Neural crest cell (in vitro differentiated cells): ENCODE results near the gene INSYN1. TPM values are rescaled to one million over a fixed set of nuclear protein-coding genes. Genes with fewer than 3 reads are reported as not detected.

Experiments used
- DNase-seq: peaks from one replicate; pipeline ENCODE4 v3.0.0; 2021; ENCODE audit warnings: low read depth, mixed read lengths, low spot score
- H3K27ac Mint-ChIP-seq: one replicate; pipeline ENCODE4 v1.8.0; 2021; ENCODE audit warnings: mild to moderate bottlenecking, mixed read lengths; ENCODE audit not compliant: unreplicated experiment
- H3K27me3 Mint-ChIP-seq: 2 replicates; pipeline ENCODE4 v1.8.0; 2021; ENCODE audit warnings: low read depth, mild to moderate bottlenecking, mixed read lengths
- H3K36me3 Mint-ChIP-seq: 2 replicates; pipeline ENCODE4 v1.8.0; 2021; ENCODE audit warnings: low read depth, mild to moderate bottlenecking, mixed read lengths
- H3K4me1 Mint-ChIP-seq: 2 replicates; pipeline ENCODE4 v1.8.0; 2021; ENCODE audit warnings: mixed read lengths
- H3K4me3 Mint-ChIP-seq: one replicate; pipeline ENCODE4 v1.8.0; 2021; ENCODE audit warnings: mild to moderate bottlenecking, mixed read lengths
- H3K9me3 Mint-ChIP-seq: 2 replicates; pipeline ENCODE4 v1.8.0; 2021; ENCODE audit warnings: mixed read lengths
- total RNA-seq: library from RNA; stranded (reverse); gene quantifications from 2 replicates; pipeline ENCODE4 v1.2.1, GENCODE V29; 2021
- TF ChIP-seq, protein P1 (sequence below): fragments of 200-600 bp; sonication (generic); conservative IDR thresholded peaks from 2 replicates; pipeline ENCODE4 v1.5.0; 2021; ENCODE audit warnings: antibody characterized with exemption, mild to moderate bottlenecking

The INSYN1 gene
- total RNA-seq, 1 donor from 2014 or later, result 9.5 TPM

DNA sequence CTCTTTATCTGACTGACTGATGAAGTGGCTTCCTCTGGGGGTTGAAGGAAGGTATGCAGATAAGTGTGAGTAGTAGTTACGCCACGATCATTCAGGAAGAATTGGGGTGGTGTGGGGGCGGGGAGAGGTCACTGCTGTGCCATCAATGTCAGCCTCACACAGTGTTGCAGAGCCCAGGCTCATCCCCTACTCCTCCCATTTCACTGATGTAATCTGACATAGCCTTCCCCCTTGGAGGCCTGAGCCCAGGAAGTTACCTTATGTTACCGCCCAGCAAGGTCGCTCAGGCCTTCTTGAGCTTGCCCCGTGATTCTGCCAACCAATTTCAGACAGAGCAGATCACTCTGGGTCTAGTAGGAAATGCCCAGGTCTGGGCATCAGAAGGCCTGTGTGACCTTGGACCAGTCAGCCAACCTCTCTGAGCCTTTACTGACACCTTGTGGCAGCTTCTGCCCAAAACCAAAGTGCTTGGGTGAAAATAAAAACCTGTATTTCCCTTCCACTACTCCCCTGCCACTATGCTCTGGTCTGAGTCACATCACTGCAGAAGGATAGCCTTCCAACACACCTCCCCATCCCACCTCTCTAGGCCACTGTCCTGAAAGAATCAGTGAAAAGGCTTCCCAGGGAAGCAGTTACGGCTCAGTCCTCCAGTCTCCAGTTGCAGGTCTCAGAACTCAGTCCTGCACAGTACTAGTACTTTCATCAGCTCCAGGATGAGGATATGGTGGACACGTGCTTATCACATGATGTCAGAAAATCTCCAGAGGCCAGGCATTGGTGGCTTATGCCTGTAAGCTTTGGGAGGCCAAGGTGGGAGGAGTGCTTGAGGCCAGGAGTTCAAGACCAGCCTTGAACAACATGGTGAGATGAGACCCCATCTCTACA is 28.1 kb upstream of the INSYN1 start:
- peaks cover 17% of the 10 kb centered on the region for H3K4me1 Mint-ChIP-seq
- H3K4me3 Mint-ChIP-seq, result no peak overlapping the region
- peak overlapping the region; percentile 57 for H3K27ac Mint-ChIP-seq
- H3K36me3 Mint-ChIP-seq, result no peaks in the 10 kb centered on the region
- H3K27me3 Mint-ChIP-seq, result no peaks in the 10 kb centered on the region
- TF ChIP-seq, protein P1, sequence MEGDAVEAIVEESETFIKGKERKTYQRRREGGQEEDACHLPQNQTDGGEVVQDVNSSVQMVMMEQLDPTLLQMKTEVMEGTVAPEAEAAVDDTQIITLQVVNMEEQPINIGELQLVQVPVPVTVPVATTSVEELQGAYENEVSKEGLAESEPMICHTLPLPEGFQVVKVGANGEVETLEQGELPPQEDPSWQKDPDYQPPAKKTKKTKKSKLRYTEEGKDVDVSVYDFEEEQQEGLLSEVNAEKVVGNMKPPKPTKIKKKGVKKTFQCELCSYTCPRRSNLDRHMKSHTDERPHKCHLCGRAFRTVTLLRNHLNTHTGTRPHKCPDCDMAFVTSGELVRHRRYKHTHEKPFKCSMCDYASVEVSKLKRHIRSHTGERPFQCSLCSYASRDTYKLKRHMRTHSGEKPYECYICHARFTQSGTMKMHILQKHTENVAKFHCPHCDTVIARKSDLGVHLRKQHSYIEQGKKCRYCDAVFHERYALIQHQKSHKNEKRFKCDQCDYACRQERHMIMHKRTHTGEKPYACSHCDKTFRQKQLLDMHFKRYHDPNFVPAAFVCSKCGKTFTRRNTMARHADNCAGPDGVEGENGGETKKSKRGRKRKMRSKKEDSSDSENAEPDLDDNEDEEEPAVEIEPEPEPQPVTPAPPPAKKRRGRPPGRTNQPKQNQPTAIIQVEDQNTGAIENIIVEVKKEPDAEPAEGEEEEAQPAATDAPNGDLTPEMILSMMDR, result peak; percentile 45
- DNase-seq, result no peak
- no peaks in the 10 kb centered on the region for H3K9me3 Mint-ChIP-seq

DNA sequence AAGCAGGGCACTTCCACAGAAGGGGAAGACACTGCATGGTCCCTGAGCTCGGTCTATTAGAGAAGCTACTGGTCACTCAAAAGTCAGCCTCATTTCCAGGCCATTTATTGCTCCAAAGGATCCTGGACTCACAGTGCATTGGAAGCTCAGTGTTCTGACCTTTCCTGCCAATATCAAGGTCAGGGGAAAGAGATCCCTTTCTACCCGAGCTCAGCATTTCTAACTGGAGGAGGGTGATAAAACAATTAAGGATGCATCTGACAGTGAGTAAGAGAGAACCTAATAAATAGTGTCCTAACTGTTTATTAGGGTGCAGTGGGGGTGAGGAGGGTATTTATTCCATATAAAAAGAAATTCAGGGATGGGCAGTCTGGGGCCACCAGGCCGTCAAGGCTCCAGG is 26.8 kb upstream of the INSYN1 start:
- DNase-seq, result no peak
- Mint-ChIP-seq H3K27me3 (no peaks in the 10 kb centered on the region), H3K4me1 (peaks cover 8% of the 10 kb centered on the region), H3K27ac (peak overlapping the region; percentile 16), H3K4me3 (no peak overlapping the region), H3K36me3 (no peaks in the 10 kb centered on the region), H3K9me3 (no peaks in the 10 kb centered on the region)
- TF ChIP-seq, protein P1, result no peak

DNA sequence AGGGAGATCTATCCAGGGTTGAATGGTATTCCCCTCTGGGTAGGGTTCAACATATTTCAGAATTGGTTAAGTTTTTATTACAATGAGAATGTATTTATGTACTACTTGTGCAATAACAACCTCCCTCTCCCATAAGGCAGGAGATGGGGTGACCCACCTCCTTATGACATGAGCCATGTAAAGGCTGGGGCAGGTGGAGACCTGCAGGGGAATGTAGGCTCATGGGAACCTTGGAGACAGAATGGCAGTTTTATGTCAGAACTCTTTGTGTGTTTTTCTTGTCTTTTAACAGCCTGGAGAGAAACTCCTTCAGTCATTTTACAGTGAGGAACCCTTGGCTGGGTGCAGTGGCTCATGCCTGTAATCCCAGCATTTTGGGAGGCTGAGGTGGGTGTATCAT is 24.6 kb upstream of the INSYN1 start:
- no peaks in the 10 kb centered on the region for H3K36me3 Mint-ChIP-seq
- peaks cover 11% of the 10 kb centered on the region for H3K4me1 Mint-ChIP-seq
- DNase-seq, result no peak

DNA sequence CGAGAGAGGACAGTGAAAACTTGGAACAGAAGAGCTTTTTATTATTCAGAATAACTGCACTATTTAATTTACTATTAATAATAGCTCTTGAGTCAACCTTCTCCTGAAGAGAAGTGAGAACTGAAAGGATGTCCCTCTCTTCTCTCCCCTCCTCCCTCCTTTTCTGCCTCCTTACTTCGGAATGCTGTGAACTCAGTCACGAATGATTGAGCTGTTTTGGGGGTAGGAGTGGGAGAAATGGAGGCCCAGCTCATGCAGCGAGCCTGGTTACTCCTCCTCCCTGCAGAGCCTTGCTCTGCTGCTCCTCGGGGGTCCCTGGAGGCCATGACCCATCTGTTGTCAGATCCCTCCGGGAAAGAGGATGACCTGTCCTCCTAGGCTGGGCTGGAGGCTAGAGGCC is 20.3 kb upstream of the INSYN1 start:
- Mint-ChIP-seq H3K4me1 (peaks cover 11% of the 10 kb centered on the region), H3K4me3 (no peak overlapping the region), H3K27me3 (peaks cover 3% of the 10 kb centered on the region), H3K36me3 (no peaks in the 10 kb centered on the region), H3K27ac (no peak overlapping the region), H3K9me3 (no peaks in the 10 kb centered on the region)
- TF ChIP-seq, protein P1, result no peak
- no peak for DNase-seq

More for the DNA sequence above, 24.6 kb upstream of the INSYN1 start:
- no peak overlapping the region for H3K4me3 Mint-ChIP-seq
- no peaks in the 10 kb centered on the region for H3K9me3 Mint-ChIP-seq
- H3K27me3 Mint-ChIP-seq, result no peaks in the 10 kb centered on the region
- TF ChIP-seq, protein P1, result no peak
- peak overlapping the region; percentile 32 for H3K27ac Mint-ChIP-seq

DNA sequence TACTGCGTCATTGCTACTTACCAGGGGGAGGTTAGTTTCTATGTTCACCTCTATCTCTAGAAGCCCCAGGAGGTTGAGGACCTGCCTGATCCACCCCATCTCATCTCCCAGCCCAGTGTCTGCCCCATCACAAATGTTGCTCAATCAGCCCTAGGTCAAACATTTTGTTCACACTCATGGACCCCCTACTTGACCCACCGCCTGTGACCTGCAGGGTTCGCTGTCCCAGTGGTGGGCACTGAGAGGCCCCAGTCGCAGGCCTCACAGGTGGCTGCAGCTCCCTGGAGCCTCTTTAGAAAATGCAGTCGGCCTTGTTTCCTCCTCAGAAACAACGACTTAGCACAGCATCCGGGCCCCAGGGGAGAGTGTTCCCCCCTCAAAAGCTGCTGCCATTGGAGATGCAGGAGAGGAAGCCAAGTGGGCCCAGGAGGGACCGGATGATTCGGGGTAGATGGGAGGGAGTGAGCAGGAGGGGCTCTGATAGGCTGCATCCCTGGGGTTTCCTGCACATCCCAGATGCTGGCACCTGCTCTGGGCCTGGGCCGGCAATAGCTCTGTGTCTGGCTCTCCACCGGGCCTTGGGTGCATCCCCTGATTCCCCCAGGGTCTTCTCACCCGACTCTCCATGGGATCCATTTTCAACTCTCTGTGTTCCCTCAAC is 18.4 kb upstream of the INSYN1 start:
- Mint-ChIP-seq H3K9me3 (peaks cover 5% of the 10 kb centered on the region), H3K27me3 (peaks cover 8% of the 10 kb centered on the region), H3K4me1 (peaks cover 21% of the 10 kb centered on the region), H3K27ac (peak overlapping the region; percentile 40), H3K4me3 (no peak overlapping the region), H3K36me3 (peaks cover 3% of the 10 kb centered on the region)
- TF ChIP-seq, protein P1, result no peak
- no peak for DNase-seq
